Activated CD8-positive, alpha-beta memory T cell treated with anti-CD3 and anti-CD28 coated beads for 36 hours (primary cell): ENCODE data around the gene TNNT2. TPM values are rescaled to one million over a fixed set of nuclear protein-coding genes. Genes with fewer than 3 reads are reported as not detected.

Experiments used
- CTCF ChIA-PET: fragments of 350-600 bp; sonication (Branson Sonifier 250); formaldehyde crosslinking; loops from one replicate; lab custom pipeline; 2021; ENCODE audit warnings: antibody characterized with exemption; lab: Charles Lee
- POLR2A ChIA-PET: fragments of 350-600 bp; sonication (Branson Sonifier 250); formaldehyde crosslinking; loops from one replicate; lab custom pipeline; 2021; ENCODE audit warnings: antibody characterized with exemption; lab: Charles Lee
- total RNA-seq, 2 experiments: library from RNA; stranded (reverse); gene quantifications; one replicate each; pipeline ENCODE4 v1.2.3, GENCODE V29; 2021

The TNNT2 gene
- total RNA-seq, 2 experiments from 2014 or later = not detected

- CTCF ChIA-PET = interaction anchor here (1.1 to 1.4 kb wide), 4 partner anchors 11 to 65 kb away, joined by 3 to 4 read pairs (median 3); no protein-coding TSS in a partner anchor
- POLR2A ChIA-PET = no interaction called here
Measured at GRCh38 chr1:201347498-201348210, 29.8 kb downstream of the TNNT2 start.

DNA sequence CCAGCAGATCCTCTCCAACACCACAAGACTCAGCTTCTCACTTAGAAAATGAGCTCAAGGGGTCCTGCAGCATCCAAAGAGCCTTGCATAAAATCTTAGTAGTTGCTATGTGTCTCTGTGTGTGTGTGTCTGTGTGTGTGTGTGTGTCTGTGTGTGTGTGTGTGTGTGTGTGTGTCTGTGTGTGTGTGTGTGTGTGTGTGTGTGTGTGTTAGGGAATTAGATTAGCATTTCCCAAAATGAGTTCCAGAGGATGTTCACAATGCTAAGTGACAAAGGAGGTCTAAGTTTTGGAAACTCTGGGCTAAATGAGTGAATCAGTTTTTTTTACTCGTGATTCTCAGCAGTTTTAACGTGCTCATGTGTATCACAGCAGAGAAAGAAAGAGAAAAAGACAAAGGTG is 30.5 kb downstream of the TNNT2 start:
- ChIA-PET CTCF (no interaction called here), POLR2A (no interaction called here)

- ChIA-PET POLR2A (interaction anchor here (0.6 kb wide), 1 partner anchor 18 kb away, joined by 4 read pairs; no protein-coding TSS in a partner anchor), CTCF (interaction anchor here (1.3 kb wide), 1 partner anchor 92 kb away, joined by 3 read pairs; no protein-coding TSS in a partner anchor)
Measured at GRCh38 chr1:201346337-201346939, 31.0 kb downstream of the TNNT2 start.

- CTCF ChIA-PET = interaction anchor here (1.3 kb wide), 1 partner anchor 91 kb away, joined by 3 read pairs; no protein-coding TSS in a partner anchor
- POLR2A ChIA-PET = no interaction called here
Measured at GRCh38 chr1:201345081-201345355, 32.5 kb downstream of the TNNT2 start.

DNA sequence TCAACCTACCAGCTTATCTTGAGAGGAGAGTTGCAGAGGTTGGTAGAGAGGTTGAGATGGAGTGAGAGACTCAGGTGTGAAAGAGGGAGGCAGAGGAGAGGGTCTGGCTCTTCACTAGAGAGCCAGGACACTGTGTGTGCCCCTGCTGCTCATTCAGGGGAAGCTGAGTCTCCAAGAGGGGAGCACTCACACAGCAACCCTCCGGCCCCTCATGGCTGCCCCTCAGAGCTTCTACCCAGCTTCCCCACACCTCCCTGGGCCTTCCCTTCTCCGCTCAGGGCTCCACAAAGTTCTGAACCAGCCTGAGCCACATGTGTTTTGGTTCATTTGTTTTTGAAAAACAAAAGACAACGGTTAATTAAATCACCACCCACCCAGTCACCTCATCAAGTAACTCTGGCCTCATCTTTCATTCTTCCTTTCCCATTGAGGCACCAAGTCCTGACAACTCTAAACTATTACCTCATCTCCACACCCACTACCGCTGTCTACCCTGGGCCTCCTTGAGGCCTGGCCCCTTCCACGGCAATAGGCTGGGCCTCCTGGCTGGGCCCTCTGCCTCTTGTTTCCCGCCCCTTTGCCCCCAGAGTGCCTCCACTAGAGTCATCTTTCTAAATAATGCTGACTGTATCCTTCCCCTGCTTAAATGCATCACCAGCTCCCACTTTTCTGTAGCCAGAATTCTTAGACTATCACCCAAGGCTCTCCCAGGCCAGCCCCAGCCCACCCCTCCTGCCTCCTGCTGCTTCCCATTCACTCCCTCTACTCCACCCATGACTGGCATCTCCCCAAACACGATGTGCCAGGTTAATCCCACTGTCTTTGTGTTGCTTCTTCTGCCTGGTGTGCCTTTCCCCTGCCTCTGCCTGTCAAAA is 33.0 kb downstream of the TNNT2 start:
- POLR2A ChIA-PET = no interaction called here
- CTCF ChIA-PET = no interaction called here

- ChIA-PET CTCF (no interaction called here), POLR2A (no interaction called here)
Measured at GRCh38 chr1:201341377-201341776, 36.1 kb downstream of the TNNT2 start.

DNA sequence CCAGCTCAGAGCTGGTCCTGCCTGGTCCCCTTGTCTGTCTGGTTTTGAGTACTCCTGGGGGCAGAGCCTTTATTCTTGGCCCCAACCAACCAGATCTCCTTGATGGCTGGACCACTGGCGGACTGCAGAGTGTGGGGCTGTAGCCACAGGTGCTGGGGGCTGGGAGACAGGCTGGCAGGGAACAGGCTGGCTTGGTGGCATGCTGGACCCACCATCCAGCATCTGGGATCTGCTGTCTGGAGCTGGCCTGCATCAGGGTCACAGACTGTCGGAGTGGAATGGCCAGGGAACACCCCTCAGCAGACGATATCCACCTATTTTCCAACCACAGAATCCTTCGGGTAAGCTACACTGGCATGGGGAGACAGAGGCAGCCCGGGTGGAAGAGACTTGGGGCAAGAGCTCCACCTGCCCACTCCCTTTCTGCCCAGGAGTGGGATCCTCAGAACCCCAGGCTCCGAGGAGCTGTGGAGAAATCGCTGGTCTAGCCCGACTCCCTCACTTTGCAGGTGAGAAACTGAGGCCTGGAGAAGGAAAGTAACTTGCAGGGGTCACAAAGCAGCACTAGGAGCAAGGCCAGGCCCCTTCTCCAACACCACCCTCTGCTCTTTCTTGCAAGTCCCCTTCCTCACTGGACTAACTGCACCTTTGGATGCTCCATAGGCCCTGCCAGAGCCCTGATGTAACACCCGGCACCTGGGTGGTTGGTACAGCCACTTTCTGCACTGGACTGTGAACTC is 40.6 kb downstream of the TNNT2 start:
- ChIA-PET CTCF (no interaction called here), POLR2A (no interaction called here)

GRCh38 chr1:201335901-201336300 is 41.6 kb downstream of the TNNT2 start:
- POLR2A ChIA-PET = no interaction called here
- CTCF ChIA-PET = no interaction called here

- POLR2A ChIA-PET = no interaction called here
- CTCF ChIA-PET = no interaction called here
Measured at GRCh38 chr1:201335174-201335870, 42.2 kb downstream of the TNNT2 start.

DNA sequence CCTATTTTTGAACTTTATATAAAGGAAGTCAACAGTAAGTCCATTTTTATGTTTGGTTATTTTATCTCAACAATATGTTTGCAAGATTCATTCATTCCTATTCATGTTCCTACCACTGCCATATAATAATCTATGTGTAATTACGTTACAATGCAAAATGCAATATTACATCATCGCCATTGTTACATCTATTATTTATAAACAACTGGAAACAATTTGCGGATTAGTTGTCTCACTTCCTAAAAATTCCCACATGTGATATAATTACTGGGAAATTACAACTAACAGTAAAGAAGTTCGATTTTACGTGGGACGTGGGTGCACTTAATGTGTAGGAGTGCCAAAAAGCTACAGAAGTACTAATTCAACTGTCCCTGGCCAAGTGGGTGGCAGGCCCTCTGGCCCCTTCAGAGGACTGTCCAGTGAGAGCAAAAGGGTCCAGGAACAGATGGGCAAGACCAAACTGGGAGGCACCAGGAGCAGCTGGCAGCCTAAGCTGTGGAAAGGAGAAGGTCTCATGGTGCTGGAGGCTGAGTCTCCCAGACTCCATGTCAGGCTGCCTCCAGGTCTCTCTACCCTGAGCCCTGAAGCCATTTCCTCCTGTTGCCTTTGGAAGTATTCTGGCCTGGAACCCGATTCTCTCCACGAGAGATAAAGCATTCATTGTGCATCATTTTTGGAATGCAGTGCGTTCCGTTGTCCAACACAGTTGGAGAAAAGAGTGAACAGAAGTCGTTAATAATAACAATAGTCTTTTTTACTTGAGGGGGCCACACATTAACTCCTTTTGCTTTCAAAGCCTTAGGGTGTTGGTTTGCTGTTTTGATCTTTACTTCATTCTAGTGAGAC is 42.9 kb downstream of the TNNT2 start:
- ChIA-PET CTCF (no interaction called here), POLR2A (no interaction called here)

GRCh38 chr1:201332616-201333335 is 44.7 kb downstream of the TNNT2 start:
- CTCF ChIA-PET = no interaction called here
- POLR2A ChIA-PET = no interaction called here

- CTCF ChIA-PET = no interaction called here
- POLR2A ChIA-PET = no interaction called here
Measured at GRCh38 chr1:201332021-201332420, 45.5 kb downstream of the TNNT2 start.

DNA sequence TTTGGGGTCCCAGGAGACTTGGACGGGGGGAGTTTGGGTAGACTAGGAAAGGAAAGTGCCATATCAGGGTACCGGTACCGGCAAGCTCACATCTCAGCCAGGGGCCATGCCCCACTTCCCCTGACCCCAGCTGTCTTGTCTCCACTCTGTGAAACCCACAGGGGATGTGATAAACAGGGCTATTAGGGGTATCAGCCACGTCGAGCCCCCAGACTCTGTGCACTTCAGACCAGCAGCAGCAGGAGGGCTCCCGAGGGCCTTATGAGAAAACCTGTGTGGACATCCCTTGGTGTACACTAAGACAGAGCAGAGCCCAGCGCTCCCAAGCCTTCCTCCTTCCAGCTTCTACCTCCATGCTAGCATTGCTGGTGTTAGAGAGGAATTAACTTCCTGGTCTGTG is 46.3 kb downstream of the TNNT2 start:
- CTCF ChIA-PET = no interaction called here
- POLR2A ChIA-PET = no interaction called here

DNA sequence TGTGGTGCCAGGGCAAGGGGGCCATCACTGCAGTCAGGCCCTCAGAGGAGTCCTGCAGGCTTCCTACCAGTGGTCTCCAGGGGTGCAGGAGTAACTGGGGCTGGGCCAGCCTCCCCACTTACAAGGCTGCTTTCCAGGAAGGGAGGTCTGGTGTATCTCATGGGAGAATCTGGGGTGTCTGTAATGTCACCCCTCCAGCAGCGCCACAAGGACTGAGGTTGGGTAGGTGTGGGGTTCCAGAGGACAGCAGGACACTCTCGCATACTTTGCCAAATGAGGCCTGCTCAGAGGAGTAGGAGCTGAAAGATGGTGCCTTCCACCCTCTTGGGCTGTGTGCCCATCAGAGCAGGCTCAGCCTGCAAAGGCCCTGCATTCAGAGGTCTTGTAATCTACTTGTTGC is 46.9 kb downstream of the TNNT2 start:
- ChIA-PET POLR2A (no interaction called here), CTCF (no interaction called here)

- POLR2A ChIA-PET = no interaction called here
- CTCF ChIA-PET = interaction anchor here (1.2 kb wide), 1 partner anchor 31 kb away, joined by 3 read pairs; no protein-coding TSS in a partner anchor
Measured at GRCh38 chr1:201329801-201330200, 47.7 kb downstream of the TNNT2 start.

GRCh38 chr1:201329286-201329685 is 48.2 kb downstream of the TNNT2 start:
- ChIA-PET CTCF (interaction anchor here (1.2 kb wide), 1 partner anchor 32 kb away, joined by 3 read pairs; no protein-coding TSS in a partner anchor), POLR2A (no interaction called here)

- POLR2A ChIA-PET = no interaction called here
- CTCF ChIA-PET = interaction anchor here (1.2 kb wide), 1 partner anchor 33 kb away, joined by 3 read pairs; no protein-coding TSS in a partner anchor
Measured at GRCh38 chr1:201328576-201328975, 48.9 kb downstream of the TNNT2 start.
